Activated CD8-positive, alpha-beta memory T cell treated with anti-CD3 and anti-CD28 coated beads for 36 hours (primary cell): ENCODE results near the gene CLCN1. TPM values are rescaled to one million over a fixed set of nuclear protein-coding genes. Genes with fewer than 3 reads are reported as not detected.

Experiments used
- CTCF ChIA-PET: fragments of 350-600 bp; sonication (Branson Sonifier 250); formaldehyde crosslinking; loops from one replicate; lab custom pipeline; 2021; ENCODE audit warnings: antibody characterized with exemption; lab: Charles Lee
- POLR2A ChIA-PET: fragments of 350-600 bp; sonication (Branson Sonifier 250); formaldehyde crosslinking; loops from one replicate; lab custom pipeline; 2021; ENCODE audit warnings: antibody characterized with exemption; lab: Charles Lee
- total RNA-seq, 2 experiments: library from RNA; stranded (reverse); gene quantifications; one replicate each; pipeline ENCODE4 v1.2.3, GENCODE V29; 2021

CLCN1 gene
- total RNA-seq, 2 experiments from 2014 or later = not detected

DNA sequence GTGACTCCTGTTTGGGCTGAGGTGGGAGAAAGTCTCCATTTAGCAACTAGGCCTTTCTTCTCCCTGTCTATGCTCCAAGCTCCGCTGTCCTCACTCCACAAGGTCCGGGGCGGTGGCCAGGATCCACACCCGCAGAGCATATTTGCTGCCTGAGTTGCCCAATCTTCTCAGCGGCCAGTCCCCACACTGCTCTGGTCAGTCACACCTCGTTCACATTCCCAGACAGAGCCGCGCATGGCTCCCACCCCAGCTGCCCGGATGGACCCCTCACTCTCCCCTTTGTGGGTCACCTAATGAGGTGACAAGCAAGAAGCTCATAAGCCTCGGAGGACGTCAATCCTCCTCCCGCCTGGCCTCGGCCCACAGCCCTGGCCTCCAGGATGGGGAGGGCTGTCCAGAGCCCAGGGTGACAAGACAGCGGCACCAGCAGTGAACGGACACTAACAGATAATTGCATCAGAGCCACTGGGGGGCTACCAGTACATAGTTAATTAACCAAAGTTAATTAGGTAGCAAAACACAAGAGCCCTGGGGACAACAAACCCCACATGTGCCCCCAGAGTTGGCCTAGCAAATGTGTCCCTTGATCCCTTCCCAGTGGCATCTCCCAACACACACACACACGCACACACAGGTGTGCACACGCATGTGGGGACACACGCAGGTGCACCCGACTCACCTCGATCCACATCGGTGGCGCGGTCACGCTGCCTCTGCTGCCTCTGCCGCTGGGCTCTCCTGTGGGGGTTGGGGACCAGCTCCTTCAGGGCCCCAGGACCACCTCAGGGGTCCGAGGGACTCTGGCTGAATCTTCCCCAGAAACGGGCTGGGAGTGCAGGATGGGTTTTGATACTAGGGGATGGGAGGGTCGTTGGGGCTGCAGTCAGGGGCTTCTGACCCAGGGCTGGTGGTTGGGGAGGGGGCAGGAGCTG is 81.0 kb downstream of the CLCN1 start:
- ChIA-PET CTCF (interaction anchor here (1.5 kb wide), 1 partner anchor 9 kb away, joined by 3 read pairs; no protein-coding TSS in a partner anchor), POLR2A (no interaction called here)

DNA sequence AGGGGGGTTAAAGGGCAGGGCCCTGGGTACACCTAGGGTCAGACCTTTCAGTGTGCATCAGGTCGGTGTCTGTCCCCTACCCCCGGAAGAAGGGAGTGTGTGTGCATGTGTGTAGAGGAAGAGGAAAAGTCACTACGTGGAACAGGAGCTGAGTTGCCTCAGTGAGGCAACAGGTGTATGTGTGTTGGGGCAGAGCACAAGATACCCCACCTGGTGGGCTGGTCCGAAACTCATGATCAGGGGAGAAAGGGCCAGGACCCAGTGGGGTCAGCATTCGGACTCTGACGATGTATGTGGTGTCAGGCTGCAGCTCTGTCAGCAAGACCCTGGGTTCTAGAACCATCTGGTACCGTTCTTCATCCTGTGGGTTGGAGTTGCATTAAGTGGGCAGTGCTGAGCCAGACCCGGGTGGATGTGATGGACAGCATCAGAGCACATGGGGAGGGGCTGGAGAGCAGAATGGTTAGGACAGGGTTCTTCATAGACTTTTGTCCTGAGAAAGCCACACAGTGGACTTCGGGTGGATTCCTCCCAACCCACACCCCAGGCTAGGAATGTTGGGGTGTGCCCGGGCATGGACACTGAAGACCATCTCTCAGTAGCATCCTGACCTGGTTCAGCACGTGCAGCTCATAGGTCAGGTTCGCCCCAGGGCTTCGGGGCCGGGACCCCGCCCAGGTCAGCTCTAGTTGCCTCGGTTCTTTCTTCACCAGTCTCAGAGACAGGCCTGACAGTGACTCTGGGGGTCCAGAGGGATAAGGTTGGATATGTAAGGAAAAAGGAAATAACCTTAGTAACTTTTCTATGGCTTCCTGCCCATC is 82.0 kb downstream of the CLCN1 start:
- CTCF ChIA-PET = interaction anchor here (1.5 kb wide), 1 partner anchor 8 kb away, joined by 3 read pairs; no protein-coding TSS in a partner anchor
- POLR2A ChIA-PET = no interaction called here

DNA sequence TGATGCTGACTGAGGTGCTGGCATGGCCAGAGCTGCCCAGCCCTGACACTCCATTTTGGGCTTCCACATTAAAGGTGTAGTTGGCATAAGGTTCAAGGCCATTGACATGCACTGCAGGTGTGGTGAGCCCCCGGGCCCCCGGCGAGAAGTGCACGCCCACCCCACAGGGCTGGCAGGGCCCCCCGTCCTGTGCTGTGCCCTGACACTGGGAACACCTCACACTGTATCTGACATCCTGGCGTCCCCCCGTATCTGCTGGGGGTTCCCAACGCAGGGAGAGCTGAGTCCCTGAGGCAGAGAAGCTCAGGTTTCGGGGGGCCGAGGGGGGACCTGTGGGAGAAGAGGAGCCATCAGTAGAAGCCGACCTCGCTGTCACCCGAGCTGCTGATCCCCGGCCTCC is 82.7 kb downstream of the CLCN1 start:
- CTCF ChIA-PET = no interaction called here
- POLR2A ChIA-PET = no interaction called here

DNA sequence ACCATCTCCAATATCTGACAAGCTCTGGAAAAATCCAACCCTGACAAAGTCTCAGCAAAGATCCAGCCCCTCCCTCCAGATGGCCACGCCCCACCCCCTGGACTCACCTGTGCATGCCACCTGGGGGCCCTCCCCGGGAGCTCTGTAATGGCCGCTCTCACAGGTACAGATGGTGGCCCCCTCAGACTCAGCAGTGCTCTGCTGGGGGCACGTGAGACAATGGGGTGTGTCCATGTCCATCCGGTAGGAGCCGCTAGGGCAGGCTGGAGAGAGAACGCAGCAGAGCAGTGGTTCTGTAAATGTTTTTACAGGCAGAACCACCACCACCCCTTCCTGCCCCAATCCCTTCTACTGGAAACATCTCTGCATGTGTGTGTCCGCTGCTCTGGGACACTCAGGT is 83.2 kb downstream of the CLCN1 start:
- ChIA-PET POLR2A (no interaction called here), CTCF (no interaction called here)

DNA sequence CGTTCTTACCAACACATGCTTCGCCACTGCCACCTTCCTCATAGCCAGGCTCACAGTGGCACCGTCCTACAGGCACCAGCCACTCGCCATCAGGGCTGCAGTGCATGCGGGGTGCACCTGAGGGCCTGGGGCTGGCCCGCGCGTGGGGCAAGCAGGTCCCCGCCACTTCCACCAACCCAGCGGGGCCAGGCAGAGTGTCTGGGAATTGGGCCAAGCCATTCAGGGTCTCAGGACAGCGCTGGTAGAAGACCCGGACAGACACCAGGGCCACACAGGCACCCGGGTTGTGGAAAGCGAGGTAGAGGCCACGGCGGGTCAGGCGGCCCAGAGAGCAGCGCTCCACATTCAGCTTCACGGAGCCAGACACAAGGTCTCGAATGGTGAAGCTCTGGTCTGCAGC is 83.7 kb downstream of the CLCN1 start:
- ChIA-PET POLR2A (no interaction called here), CTCF (no interaction called here)

DNA sequence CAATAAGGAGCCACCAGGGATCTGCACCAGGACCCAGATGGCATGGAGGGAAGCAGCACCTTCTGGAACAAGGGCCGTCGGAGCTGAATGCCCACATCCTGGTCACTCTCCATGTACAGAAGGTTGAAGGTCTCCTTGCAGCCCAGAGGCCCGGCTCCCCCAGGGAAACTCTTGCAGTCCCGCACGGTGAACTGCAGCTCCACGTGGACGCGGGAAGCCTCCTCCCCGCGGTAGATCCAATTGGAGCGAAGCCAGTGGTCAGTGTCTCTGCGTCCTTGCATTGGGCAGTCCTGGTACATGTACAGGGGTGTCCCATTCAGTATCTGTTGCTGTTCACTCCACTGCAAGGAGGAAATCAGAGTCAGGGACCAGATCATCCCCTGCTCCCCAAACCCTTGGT is 85.4 kb downstream of the CLCN1 start:
- ChIA-PET CTCF (interaction anchor here (1.2 kb wide), 1 partner anchor 16 kb away, joined by 4 read pairs; no protein-coding TSS in a partner anchor), POLR2A (no interaction called here)

Other genes with a start within 250 kb of the CLCN1 start
- gene PIP, start 184.0 kb upstream of the CLCN1 start, total RNA-seq = not detected
- gene TAS2R39, start 132.7 kb upstream of the CLCN1 start, total RNA-seq = not detected
- not detected for gene TAS2R40, start 94.1 kb upstream of the CLCN1 start, total RNA-seq
- gene GSTK1, start 52.7 kb upstream of the CLCN1 start, total RNA-seq = 100 to 1,000 TPM; 131 to 132 TPM
- under 1 TPM; 0.52 to 0.80 TPM for gene TMEM139, start 31.2 kb upstream of the CLCN1 start, total RNA-seq
- 100 to 1,000 TPM; 106 TPM for gene CASP2, start 27.8 kb upstream of the CLCN1 start, total RNA-seq
- gene FAM131B, start 46.6 kb downstream of the CLCN1 start, total RNA-seq = 1 to 10 TPM; 2.2 to 2.3 TPM
- gene ZYX, start 65.2 kb downstream of the CLCN1 start, total RNA-seq = 100 to 1,000 TPM; 105 to 107 TPM
- gene EPHA1, start 92.7 kb downstream of the CLCN1 start, total RNA-seq = under 1 TPM; 0.69 to 0.82 TPM
- gene TAS2R60, start 127.3 kb downstream of the CLCN1 start, total RNA-seq = not detected
- not detected for gene TAS2R41, start 161.8 kb downstream of the CLCN1 start, total RNA-seq